AG10803 (cell line): ENCODE results near the gene PAPSS2.

Source experiments
- DNase-seq: peaks from one replicate; pipeline ENCODE4 v3.0.0; 2010; ENCODE audit warnings: low read depth
- H3K4me3 ChIP-seq: 2 replicates; pipeline ENCODE4 v1.5.1; 2011; ENCODE audit warnings: mild to moderate bottlenecking, low read length, control low read depth
- CTCF ChIP-seq: conservative IDR thresholded peaks from 2 replicates; pipeline ENCODE4 v1.5.1; 2011; ENCODE audit warnings: mild to moderate bottlenecking, low read length, control low read depth, inconsistent platforms

The PAPSS2 gene

GRCh38 chr10:87790185-87790584 lies 130.5 kb downstream of the PAPSS2 start:
- H3K4me3 ChIP-seq = no peak overlapping the region
- DNase-seq = no peak
- no peak for TF ChIP-seq CTCF

- H3K4me3 ChIP-seq = no peak overlapping the region
- no peak for TF ChIP-seq CTCF
- peak; percentile 43 for DNase-seq
Observed at GRCh38 chr10:87794285-87794684, 134.6 kb downstream of the PAPSS2 start.
